HK-2 (cell line): ENCODE results near the gene TRIM23.
"Not testable (repeated sequence)": the region's sequence is repeated elsewhere in the genome, so short reads cannot be mapped to it uniquely, and the experiment has no call there.

ENCODE experiments used
- DNase-seq: peaks from one replicate; pipeline ENCODE4 v3.0.0-alpha.2; 2018; ENCODE audit not compliant: unreplicated experiment

TRIM23 gene

GRCh38 chr5:65624025-65624570 lies at the start of gene TRIM23:
TRIM23 (minus strand) TSS chr5:65624333; CDS start chr5:65624274, 59 bp downstream.
- DNase-seq, result peak; percentile 79

- no peak for DNase-seq
Measured at GRCh38 chr5:65672796-65673195, 48.7 kb upstream of the TRIM23 start.

GRCh38 chr5:65668696-65669095 lies 44.6 kb upstream of the TRIM23 start:
- no peak for DNase-seq

DNA sequence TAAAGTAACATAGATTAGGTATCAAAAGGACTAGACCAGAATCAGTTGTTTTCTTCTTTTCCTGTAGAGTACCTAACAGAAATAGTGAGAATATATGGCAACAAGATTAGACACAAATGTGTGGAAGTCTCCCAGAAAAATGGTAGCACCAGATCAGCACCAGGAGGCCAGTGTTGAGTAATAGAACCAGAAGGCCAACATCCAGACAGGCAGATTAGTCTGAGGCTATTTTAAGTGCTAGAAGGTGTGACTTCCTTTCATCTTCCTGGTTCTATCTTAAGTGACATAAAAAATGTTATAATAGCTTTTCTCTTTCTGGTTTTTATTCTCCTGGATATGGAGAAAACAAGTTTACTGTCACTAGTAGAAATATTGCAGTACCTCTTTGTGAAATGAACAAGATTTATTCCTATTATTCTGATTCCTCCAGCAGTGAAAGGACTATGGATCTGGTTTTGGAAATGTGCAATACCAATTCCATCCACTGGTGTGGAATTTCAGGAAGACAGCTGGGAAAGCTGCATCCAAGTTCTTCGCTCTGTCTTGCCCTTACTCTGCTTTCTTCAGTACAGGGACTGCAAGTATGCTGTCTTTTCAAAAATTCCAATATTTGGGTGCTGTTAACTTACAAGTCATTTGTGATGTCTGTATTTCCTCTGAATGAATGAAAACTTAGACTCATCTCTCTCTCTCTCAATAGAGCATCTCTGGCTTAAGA lies 39.8 kb upstream of the TRIM23 start:
- DNase-seq, result no peak

DNA sequence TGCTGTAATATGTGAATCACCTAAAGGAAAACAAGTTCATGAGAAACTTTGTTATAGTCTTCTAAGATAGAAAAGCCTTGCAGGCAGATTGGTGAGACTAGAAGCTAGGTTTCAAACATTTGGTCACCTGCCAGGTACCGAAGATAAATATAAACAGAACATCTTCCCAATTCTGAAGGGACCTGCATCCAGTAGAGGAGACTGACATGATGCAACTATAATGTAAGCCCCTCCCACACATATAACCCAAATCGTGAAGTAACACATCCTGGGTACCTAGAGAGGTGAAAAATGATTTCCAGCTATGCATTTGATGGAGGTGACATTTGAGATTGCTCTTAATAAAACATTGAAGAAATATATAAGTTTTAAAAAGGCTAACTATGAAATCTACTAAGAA lies 30.6 kb upstream of the TRIM23 start:
- no peak for DNase-seq

DNA sequence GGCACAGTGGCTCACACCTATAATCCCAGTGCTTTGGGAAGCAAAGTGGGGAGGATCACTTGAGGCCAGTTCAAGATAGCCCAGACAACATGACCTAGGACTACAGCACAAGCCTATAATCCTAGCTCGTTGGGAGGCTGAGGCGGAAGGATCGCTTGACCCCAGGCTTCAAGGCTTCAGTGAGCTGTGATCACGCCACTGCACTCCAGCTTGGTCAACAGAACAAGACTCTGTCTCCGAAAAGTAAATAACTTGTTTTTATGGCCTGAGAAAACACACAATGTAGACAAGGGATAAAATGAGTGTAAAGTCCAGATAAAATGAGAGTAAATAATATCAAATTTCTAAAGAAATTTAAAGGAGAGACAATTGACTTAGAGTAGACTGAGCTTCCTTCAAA lies 27.0 kb upstream of the TRIM23 start:
- no peak for DNase-seq

DNA sequence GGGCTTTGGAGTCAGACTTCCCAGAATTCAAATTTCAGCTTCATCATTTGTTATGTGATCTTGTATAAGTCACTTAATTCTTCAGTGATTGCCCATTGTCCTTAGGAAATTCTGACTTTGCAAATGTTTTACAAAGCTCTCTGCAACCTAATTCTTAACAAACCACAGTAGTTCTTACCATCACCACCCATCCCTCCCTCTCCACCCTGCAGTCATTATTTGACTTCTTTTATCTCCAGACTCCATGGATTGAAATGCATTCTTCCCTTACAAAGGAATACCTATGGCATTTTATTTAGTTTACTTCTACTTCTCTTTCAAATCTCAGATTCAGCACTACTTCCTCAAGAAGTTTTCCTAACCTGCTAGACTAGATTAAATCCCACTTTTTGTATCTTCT lies 23.8 kb upstream of the TRIM23 start:
- no peak for DNase-seq

DNA sequence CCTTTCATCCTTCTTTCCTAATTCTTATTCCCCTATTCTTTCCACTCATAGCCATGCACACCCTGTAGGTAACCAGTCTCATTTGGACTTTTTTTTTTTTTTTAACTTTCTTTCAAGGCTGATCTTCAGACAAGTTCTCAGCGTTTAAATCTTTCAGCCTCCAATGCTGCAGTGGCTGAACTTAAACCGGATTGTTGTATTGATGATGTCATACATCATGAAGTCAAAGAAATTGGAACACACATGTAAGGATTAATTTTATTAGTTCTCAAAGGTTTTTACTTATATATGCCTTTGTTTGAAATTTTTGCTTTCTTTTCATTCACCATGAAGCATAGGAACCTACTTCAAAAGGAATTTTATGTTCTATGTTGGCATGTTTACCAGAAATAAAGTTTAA lies 22.8 kb upstream of the TRIM23 start:
- DNase-seq, result no peak

DNA sequence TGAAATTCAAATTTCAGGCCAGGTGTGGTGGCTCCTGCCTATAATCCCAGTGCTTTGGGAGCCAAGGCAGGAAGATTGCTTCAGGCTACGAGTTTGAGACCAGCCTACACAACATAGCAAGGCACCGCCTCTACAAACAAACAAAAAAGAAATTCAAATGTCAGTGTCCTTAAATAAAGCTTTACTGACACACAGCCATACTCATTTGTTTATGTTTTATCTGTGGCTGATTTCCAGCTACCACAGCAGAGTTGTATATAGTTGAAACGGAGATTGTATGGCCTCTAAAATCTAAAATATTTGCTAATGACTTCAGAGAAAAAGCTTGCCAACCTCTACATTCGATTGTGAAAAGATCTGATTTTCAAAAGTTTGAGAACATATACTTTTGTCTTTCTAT lies 16.1 kb upstream of the TRIM23 start:
- DNase-seq, result no peak

DNA sequence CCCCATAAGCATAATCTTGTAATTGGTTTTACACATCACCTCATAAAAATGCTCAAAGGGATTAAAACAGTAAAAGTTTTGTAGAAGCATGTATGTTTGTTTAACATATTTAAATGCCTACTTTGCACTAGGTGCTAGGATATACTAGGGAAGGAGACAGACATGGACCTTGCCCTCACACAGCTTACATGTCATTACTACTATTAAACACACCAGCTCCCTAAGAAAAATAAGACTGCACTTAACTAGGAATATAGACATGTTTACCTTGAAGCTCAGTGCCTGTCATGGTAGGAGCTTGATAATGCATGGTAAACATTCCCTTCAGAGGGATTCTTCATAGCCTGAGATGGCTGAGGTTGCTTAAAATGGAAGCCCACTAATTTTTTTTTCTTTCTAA lies 6.8 kb upstream of the TRIM23 start:
- no peak for DNase-seq

- DNase-seq, result no peak
Measured at GRCh38 chr5:65625743-65626142, 1.6 kb upstream of the TRIM23 start.

DNA sequence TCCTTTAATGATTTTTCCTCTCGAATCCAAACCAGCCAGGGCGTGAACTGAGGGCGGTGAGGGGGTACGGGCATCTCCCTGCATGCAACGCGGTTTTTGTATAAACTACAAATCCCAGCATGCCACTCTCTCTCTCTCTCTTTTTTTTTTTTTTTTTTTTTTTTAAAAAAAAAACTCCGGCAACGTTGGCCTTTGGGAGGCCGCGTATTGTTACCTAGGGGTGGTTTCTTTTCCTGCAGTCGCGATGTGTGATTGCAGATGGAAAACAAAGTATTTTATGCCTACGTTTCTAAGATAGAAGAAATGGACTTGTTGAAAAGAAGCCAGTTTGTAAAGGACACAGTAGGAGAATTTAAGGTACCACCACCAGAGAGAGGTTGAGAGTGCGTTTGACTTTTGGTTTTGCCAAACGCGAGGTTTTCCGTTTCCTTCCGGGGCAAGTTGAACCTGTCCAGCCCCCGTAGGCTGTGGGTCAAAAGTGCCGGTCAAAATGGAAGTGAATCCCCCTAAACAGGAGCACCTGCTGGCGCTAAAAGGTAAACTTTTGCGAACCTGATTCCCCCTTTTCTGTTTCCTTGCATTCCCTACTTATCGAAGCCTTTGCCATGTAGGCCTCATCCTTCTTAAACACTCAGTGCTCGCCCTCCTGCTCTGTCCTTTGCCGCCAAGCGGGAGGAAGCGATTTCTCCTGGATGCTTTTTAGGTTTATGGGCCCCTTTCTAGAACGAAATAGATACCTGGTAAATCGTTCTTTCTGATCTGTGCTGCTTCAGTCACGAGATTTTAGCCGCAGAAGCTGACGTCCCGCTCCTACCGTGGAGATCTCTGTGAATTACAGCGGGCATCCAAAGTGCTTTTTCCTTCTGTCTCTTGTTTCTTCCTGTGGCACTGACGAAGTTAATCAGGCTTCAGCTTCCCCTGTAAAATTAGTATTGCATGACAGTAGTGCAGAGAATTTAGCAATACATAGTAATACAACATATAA lies 730 bp upstream of the TRIM23 start, which contains the start of the genes SHLD3 and TRAPPC13:
Gene SHLD3 (plus strand): TSS at position 457 of the 985 bp plus-strand sequence. CDS start 4,561 bp downstream, outside the sequence.
Gene TRAPPC13 (plus strand): TSS at position 457 of the 985 bp plus-strand sequence. CDS start 34 bp downstream, at position 491.
- DNase-seq, result peak; percentile 57

DNA sequence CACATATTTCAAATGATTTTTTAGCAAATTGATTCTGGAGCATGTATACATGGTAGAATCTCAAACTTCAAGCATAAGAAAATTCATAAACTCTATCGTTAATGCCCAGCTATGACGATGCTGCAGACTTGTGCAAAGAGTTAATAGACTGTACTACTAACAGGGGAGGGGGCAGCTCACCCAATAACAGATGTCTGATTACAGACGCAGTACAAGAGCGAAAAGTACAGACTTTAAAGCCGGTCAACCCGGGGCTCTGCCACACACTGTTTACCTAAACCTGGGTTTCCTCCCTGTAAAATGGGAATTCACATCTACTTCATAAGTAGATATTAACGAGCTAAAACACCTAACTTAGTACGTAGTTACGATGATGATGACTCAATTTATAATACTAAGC lies 651 bp downstream of the TRIM23 start:
- DNase-seq, result peak; percentile 1

- not testable (repeated sequence) for DNase-seq
Measured at GRCh38 chr5:65621961-65622360, 2.2 kb downstream of the TRIM23 start.

GRCh38 chr5:65620021-65620420 lies 4.1 kb downstream of the TRIM23 start:
- no peak for DNase-seq

DNA sequence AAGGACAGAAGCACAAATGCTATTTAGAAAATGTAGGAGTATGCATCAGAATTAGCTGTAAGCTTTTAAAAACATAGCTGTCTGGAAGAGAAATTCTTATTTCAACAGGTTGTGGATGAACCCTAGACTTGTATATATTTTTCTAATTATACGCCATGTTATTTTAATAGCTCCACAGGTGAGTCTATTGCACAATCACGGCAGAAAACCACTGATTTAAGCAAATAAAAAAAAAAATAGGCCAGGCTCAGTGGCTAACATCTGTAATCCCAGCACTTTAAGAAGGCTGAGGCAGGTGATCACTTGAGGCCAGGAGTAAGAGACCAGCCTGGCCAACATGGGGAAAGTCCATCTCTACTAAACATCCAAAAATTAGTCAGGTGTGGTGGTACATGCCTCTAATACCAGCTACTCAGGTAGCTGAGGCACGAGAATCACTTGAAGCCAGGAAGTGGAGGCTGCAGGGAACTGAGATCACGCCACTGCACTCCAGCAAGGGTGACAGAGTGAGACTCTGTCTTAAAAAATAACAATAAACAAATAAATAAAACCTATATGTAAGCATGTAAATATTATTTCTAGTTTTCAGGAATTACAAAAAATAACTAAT lies 11.7 kb downstream of the TRIM23 start:
- DNase-seq, result no peak

DNA sequence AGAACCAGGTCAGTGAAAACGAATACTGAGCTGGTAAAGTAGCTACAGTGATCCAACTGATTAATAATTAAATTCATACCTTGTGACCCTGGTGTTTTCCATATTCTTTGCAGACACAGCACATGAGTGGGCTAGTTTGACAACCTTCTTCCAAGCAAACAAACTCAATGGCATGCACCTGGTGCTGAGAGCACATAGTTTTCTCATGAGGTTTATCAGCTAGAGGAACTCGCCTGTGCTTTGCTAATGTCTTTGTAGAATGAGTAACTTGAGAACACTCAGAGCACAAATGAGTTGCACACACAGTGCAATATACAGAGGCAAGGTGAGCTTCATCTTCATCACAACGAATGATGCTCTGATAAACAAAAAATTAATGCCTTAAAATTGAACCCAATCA lies 12.6 kb downstream of the TRIM23 start:
- DNase-seq, result peak; percentile 28

GRCh38 chr5:65601761-65602160 lies 22.4 kb downstream of the TRIM23 start:
- DNase-seq, result not testable (repeated sequence)

GRCh38 chr5:65588694-65589093 lies 35.4 kb downstream of the TRIM23 start:
- no peak for DNase-seq

GRCh38 chr5:65577141-65577540 lies 47.0 kb downstream of the TRIM23 start:
- no peak for DNase-seq

- no peak for DNase-seq
Measured at GRCh38 chr5:65570598-65571226, 53.4 kb downstream of the TRIM23 start.
